Kidney (tissue), 14 donors: Measurements from ENCODE around the gene BEAN1. TPM values are rescaled to one million over a fixed set of nuclear protein-coding genes. Genes with fewer than 3 reads are reported as not detected.

ENCODE experiments used
- DNase-seq, 5 donors: peaks; one replicate each; pipeline ENCODE4 v3.0.0-alpha.2; 2013 to 2020
- FAIRE-seq: peaks from 2 replicates; lab custom pipeline; 2012; peaks lifted over from hg19 to GRCh38; lab: Jason Lieb, UNC
- H3K27ac ChIP-seq, 2 donors: one replicate each; pipeline ENCODE4 v1.7.0; 2013; ENCODE audit warnings: low read depth in 2 of 2, low read length in 2 of 2, inconsistent platforms in 1 of 2
- H3K27me3 ChIP-seq: one replicate; pipeline ENCODE4 v1.7.1; 2013; ENCODE audit warnings: low read length, inconsistent platforms; ENCODE audit not compliant: control insufficient read depth, insufficient read depth
- H3K36me3 ChIP-seq, 3 donors: one replicate each; pipeline versions ENCODE4 v1.7.0 to v1.7.1; 2013; ENCODE audit warnings: low read length in 3 of 3, control low read depth in 1 of 3, inconsistent platforms in 1 of 3; ENCODE audit not compliant: insufficient read depth in 3 of 3, control insufficient read depth in 2 of 3
- H3K4me1 ChIP-seq, 3 donors: one replicate each; pipeline versions ENCODE4 v1.7.0 to v1.7.1; 2013; ENCODE audit warnings: low read length in 3 of 3, inconsistent platforms in 1 of 3, low read depth in 1 of 3; ENCODE audit not compliant: control insufficient read depth in 2 of 3, insufficient read depth in 2 of 3
- H3K4me3 ChIP-seq, 3 donors: one replicate each; pipeline versions ENCODE4 v1.7.0 to v1.8.1; 2013; ENCODE audit warnings: low read length in 3 of 3, control low read depth in 1 of 3, inconsistent platforms in 1 of 3
- H3K9ac ChIP-seq, 3 donors: one replicate each; pipeline versions ENCODE4 v1.7.0 to v1.7.1; 2013; ENCODE audit warnings: low read length in 3 of 3, control low read depth in 1 of 3, inconsistent platforms in 1 of 3
- H3K9me3 ChIP-seq, 3 donors: one replicate each; pipeline versions ENCODE4 v1.7.0 to v1.7.1; 2013; ENCODE audit warnings: low read length in 3 of 3, control low read depth in 1 of 3, inconsistent platforms in 1 of 3; ENCODE audit not compliant: control insufficient read depth in 2 of 3, insufficient read depth in 1 of 3
- intact Hi-C: fragments of 100-400 bp; cut with DNase I; formaldehyde crosslinking; loops from one replicate; pipeline ENCODE4 v1.11.1; 2022
- polyA plus RNA-seq: library from polyadenylated mRNA; stranded (reverse); fragments of 350-450 nt; fragmentation: Illumina TruSeq; extraction: RNeasy Lipid Tissue Mini Kit (QIAGEN cat#74804); gene quantifications from one replicate; pipeline ENCODE4 v1.2.3, GENCODE V29; 2014; ENCODE audit warnings: low read depth, low replicate concordance; ENCODE audit not compliant: insufficient read depth
- total RNA-seq: library from RNA; stranded (reverse); fragmentation: NEBNext Ultra II Directional; extraction: Animal tissue kit (Norgen Biotek cat#: 25700); gene quantifications from one replicate; pipeline ENCODE4 v1.2.1, GENCODE V29; 2021
- TF ChIP-seq, protein P1 (sequence below): IDR thresholded peaks from 3 replicates; pipeline ENCODE4 v1.5.1; 2012; ENCODE audit warnings: mild to moderate bottlenecking, moderate library complexity, borderline replicate concordance; ENCODE audit not compliant: insufficient read depth; ENCODE audit errors: extremely low read depth
- donor health status: control.
- donor health status: control.
- donor health status: control.
- donor health status: control.
- donor health status: control.
- donor health status: DM: yes; HTN: yes; CAD: no.
- donor health status: Normal renal cell carcinoma (clear cell type).

BEAN1 gene
- total and polyA plus RNA-seq, 2 donors from 2014 or later, result 0.47 to 2.4 TPM

- no peak for DNase-seq
- Histone ChIP-seq H3K9ac (no peak overlapping the region), H3K4me3 (no peak overlapping the region), H3K27ac (no peak overlapping the region), H3K27me3 (no peaks in the 10 kb centered on the region), H3K36me3 (no peaks in the 10 kb centered on the region), H3K9me3 (peaks cover 0 to 3% (median 0%) of the 10 kb centered on the region in 3 donors), H3K4me1 (peaks cover 0 to 8% (median 0%) of the 10 kb centered on the region in 3 donors)
- TF ChIP-seq, protein P1, sequence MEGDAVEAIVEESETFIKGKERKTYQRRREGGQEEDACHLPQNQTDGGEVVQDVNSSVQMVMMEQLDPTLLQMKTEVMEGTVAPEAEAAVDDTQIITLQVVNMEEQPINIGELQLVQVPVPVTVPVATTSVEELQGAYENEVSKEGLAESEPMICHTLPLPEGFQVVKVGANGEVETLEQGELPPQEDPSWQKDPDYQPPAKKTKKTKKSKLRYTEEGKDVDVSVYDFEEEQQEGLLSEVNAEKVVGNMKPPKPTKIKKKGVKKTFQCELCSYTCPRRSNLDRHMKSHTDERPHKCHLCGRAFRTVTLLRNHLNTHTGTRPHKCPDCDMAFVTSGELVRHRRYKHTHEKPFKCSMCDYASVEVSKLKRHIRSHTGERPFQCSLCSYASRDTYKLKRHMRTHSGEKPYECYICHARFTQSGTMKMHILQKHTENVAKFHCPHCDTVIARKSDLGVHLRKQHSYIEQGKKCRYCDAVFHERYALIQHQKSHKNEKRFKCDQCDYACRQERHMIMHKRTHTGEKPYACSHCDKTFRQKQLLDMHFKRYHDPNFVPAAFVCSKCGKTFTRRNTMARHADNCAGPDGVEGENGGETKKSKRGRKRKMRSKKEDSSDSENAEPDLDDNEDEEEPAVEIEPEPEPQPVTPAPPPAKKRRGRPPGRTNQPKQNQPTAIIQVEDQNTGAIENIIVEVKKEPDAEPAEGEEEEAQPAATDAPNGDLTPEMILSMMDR, result no peak
- no peak for FAIRE-seq
- intact Hi-C loops, result loop anchor here (10.0 kb wide), 1 partner anchor 200 kb away; the partner anchor contains the start of gene CMTM3
Observed at GRCh38 chr16:66405057-66405783, 21.9 kb upstream of the BEAN1 start.

DNA sequence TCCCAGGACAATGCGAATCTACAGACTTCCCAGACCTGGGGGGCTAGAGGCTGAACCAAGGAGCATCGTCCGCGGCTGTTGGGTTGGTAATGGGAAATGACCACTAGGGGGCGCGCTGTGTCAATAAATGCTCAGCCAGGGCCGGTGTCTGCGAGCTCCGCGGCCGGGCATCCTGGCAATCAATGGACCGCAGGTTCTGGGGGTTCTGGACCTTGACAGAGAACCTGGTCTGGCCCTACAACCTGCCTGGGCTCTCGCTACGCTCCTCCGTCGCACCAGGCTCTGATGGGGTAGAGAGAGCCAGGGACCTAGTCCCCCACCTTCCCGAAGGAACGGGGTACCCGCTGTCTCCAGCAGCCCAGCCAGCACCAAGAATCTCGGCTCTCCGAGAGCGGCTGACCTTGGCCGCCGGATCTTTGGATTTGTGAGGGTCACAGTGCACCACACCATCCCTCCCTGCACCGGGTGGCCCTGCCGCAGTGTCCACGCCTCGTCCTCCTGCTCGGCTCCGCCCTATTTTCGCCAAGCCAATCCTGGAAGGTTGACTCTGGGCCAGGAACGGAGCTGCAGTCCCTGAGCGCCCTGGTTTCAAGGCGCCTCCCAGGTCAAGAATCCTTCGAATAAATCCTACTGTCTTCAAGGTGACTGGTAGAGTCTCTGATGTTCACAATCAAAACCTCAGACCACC is 20.4 kb upstream of the BEAN1 start:
- Histone ChIP-seq H3K27me3 (no peaks in the 10 kb centered on the region), H3K27ac (peak overlapping the region; percentile 8 to 20), H3K9me3 (peaks cover 0 to 4% (median 3%) of the 10 kb centered on the region in 3 donors), H3K4me3 (peak overlapping the region; percentile 38 to 70 (median 69)), H3K36me3 (no peaks in the 10 kb centered on the region), H3K4me1 (peaks cover 0 to 8% (median 0%) of the 10 kb centered on the region in 3 donors), H3K9ac (peak overlapping the region in 2 of 3 donors; percentile 9 to 68)
- intact Hi-C loops, result loop anchor here (10.0 kb wide), 1 partner anchor 198 kb away; the partner anchor contains the start of gene CMTM3
- DNase-seq, result peak; percentile 85 to 89 (median 86)
- TF ChIP-seq, protein P1, result peak; percentile 89
- no peak for FAIRE-seq

DNA sequence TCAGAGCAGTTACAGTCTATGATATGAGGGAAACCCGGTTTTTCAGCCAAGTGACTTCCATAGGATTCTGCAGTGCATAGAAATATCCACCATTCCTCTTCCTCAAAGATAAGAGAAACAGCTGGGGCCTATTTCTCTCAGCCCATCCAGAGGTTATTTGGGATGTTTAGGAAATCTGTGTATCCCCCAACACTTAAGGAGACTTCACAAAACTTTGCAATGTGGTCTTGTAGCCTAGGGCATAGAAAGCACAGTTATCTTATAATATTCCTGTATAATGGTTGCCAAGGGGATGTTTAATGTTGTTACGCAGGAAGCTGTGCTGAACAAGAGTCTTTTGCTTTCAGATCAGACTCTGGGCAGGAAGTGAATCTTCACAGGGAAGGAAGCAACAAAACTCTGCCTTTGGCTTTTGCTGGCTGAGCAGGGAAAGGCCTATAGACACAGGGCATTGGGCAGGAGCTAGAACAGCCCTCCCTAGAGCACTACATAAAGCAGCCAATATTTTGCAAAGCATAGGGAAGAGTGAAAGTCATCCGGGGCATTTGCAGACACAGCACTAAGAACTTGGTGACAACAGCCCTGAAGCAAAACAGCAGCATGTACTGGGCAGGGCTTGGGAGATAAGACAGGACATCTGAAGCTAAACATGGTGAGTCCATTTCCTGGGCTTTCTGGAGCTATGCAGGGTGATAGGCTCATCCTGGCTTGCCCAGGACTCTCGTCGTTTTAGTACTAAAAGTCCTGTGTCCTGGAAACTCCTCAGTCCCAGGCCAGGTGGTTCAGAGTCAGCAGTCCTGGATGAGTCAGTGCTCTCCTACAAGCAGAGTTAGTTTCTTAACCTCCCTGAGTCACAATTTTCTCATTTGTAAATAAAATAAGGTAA is 18.7 kb upstream of the BEAN1 start:
- no peaks in the 10 kb centered on the region for H3K27me3 ChIP-seq
- H3K9me3 ChIP-seq, result peaks cover 0 to 4% (median 3%) of the 10 kb centered on the region in 3 donors
- TF ChIP-seq, protein P1, result no peak
- H3K4me1 ChIP-seq, result peaks cover 0 to 8% (median 0%) of the 10 kb centered on the region in 3 donors
- H3K27ac ChIP-seq, result peak overlapping the region in 1 of 2 donors; percentile 32
- no peak overlapping the region for H3K9ac ChIP-seq
- no peaks in the 10 kb centered on the region for H3K36me3 ChIP-seq
- intact Hi-C loops, result loop anchor here (10.0 kb wide), 1 partner anchor 196 kb away; the partner anchor contains the start of gene CMTM3
- peak in 2 of 5 donors; percentile 40 to 70 for DNase-seq
- peak overlapping the region in 2 of 3 donors; percentile 4 to 19 for H3K4me3 ChIP-seq
- FAIRE-seq, result no peak
